Measurements from ENCODE around the gene RASGEF1B.
A peak's percentile ranks its signal among the peaks of the same experiment; 100 is the strongest.

DNA sequence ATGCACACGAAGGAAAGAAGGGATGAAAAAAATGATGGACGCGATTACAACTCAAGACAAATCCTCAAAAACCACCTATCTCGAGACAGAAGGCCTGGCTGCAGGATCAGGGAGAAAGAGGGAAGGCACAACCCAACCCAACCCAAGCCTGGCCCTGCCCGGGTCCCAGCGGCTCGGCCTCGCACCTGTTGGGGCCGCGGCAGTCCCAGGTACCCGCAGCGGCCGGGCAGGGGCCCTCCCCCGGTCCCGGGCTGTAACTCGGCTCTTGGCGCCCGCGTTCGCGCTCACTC, 464 bp downstream of the RASGEF1B start:
- peak; percentile 3; the same call in 1 of the 2 replicates for TF ChIP-seq CTCF (conservative IDR thresholded peaks at IDR 0.05; ENCODE audit: low read length)
- no peak for TF ChIP-seq EZH2phosphoT487 (IDR thresholded peaks at IDR 0.05; ENCODE audit: borderline replicate concordance, low read depth, low read length)

Data from OCI-LY7 (cell line).